Measurements from ENCODE around the gene AK4.

The AK4 gene

GRCh38 chr1:65182658-65183268 lies 34.8 kb downstream of the AK4 start:
- Histone ChIP-seq H3K27me3 (ENCODE audit: control insufficient read depth, insufficient read depth, low read length) (no peaks in the 10 kb centered on the region), H3K9ac (no peak overlapping the region), H3K9me3 (ENCODE audit: control insufficient read depth, low read length) (no peaks in the 10 kb centered on the region), H3K4me3 (ENCODE audit: low read depth, low read length) (no peak overlapping the region), H3K27ac (no peak overlapping the region), H2AFZ (no peak overlapping the region), H3K4me1 (no peaks in the 10 kb centered on the region), H3K36me3 (ENCODE audit: control insufficient read depth, insufficient read depth, low read length) (no peaks in the 10 kb centered on the region), H3K4me2 (ENCODE audit: low read length) (no peak overlapping the region), H3K79me2 (no peaks in the 10 kb centered on the region)
- TF ChIP-seq CTCF (IDR thresholded peaks at IDR 0.05), result no peak

DNA sequence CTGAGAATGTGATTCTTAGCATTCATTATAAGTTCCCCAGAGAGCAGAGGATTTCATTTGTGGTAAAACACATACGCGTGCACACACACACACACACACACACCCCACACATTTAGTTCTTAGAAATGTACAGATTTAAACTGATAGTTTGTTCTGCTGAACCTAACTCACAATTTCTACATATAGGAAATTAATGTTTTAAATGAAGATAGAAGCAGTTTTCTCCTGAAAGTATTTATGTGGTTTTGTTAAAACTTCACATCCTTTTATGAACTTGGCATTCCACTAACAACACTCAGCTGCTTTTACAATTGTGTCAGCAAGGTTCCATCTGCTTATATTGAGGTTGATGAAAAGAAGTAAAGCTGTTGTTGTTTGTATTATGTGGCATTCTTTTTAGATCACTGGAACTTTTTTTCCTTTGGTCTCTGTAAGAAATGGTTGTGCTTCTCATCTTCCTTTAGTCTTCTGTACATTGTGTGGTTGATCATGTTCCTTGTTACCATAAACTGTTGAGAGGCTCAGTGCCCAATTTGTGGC lies 41.6 kb downstream of the AK4 start:
- H3K36me3 ChIP-seq (ENCODE audit: control insufficient read depth, insufficient read depth, low read length), result no peaks in the 10 kb centered on the region
- H3K79me2 ChIP-seq, result no peaks in the 10 kb centered on the region
- H3K27me3 ChIP-seq (ENCODE audit: control insufficient read depth, insufficient read depth, low read length), result no peaks in the 10 kb centered on the region

DNA sequence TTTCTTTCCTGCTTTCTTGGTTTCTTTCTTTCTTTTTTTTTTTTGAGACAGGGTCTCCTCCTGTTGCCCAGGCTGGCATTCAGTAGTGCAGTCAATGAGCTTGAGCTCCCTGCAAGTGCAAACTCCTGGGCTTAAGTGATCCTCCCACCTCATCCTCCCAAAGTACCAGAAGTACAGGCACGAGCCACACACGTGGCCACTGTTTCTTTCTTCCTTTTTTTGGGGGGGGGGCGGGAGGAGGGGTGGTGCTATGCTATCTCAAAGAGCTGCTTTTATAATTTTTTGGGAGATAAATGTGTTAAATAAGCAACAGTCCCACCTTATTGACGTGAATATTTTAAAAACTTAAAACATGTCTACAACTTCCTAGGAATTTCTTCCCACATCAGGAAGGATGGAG lies 42.2 kb downstream of the AK4 start:
- no peak overlapping the region for H3K4me2 ChIP-seq (ENCODE audit: low read length)
- no peak overlapping the region for H3K27ac ChIP-seq
- no peaks in the 10 kb centered on the region for H3K4me1 ChIP-seq
- TF ChIP-seq CTCF (IDR thresholded peaks at IDR 0.05), result no peak
- no peak overlapping the region for H2AFZ ChIP-seq
- H3K79me2 ChIP-seq, result no peaks in the 10 kb centered on the region
- no peaks in the 10 kb centered on the region for H3K9me3 ChIP-seq (ENCODE audit: control insufficient read depth, low read length)
- H3K36me3 ChIP-seq (ENCODE audit: control insufficient read depth, insufficient read depth, low read length), result no peaks in the 10 kb centered on the region
- no peaks in the 10 kb centered on the region for H3K27me3 ChIP-seq (ENCODE audit: control insufficient read depth, insufficient read depth, low read length)
- no peak overlapping the region for H3K9ac ChIP-seq
- H3K4me3 ChIP-seq (ENCODE audit: low read depth, low read length), result no peak overlapping the region

More for the DNA sequence above, 41.6 kb downstream of the AK4 start:
- H3K4me1 ChIP-seq, result no peaks in the 10 kb centered on the region
- no peak overlapping the region for H3K9ac ChIP-seq
- H3K27ac ChIP-seq, result no peak overlapping the region
- H3K4me3 ChIP-seq (ENCODE audit: low read depth, low read length), result no peak overlapping the region
- no peak overlapping the region for H2AFZ ChIP-seq
- no peaks in the 10 kb centered on the region for H3K9me3 ChIP-seq (ENCODE audit: control insufficient read depth, low read length)
- H3K4me2 ChIP-seq (ENCODE audit: low read length), result no peak overlapping the region
- TF ChIP-seq CTCF (IDR thresholded peaks at IDR 0.05), result no peak

GRCh38 chr1:65193129-65193695 lies 45.2 kb downstream of the AK4 start:
- no peak overlapping the region for H3K4me2 ChIP-seq (ENCODE audit: low read length)
- no peaks in the 10 kb centered on the region for H3K9me3 ChIP-seq (ENCODE audit: control insufficient read depth, low read length)
- no peak overlapping the region for H2AFZ ChIP-seq
- no peak overlapping the region for H3K27ac ChIP-seq
- H3K79me2 ChIP-seq, result no peaks in the 10 kb centered on the region
- no peaks in the 10 kb centered on the region for H3K4me1 ChIP-seq
- no peak overlapping the region for H3K9ac ChIP-seq
- H3K36me3 ChIP-seq (ENCODE audit: control insufficient read depth, insufficient read depth, low read length), result no peaks in the 10 kb centered on the region
- TF ChIP-seq CTCF (IDR thresholded peaks at IDR 0.05), result no peak
- no peak overlapping the region for H3K4me3 ChIP-seq (ENCODE audit: low read depth, low read length)
- H3K27me3 ChIP-seq (ENCODE audit: control insufficient read depth, insufficient read depth, low read length), result no peaks in the 10 kb centered on the region

All from parathyroid adenoma (tissue), 2 donors.